Fibroblast of gingiva (primary cell): ENCODE results near the gene PIP5K1B.

Experiments
- DNase-seq: peaks from one replicate; pipeline ENCODE4 v3.0.0-alpha.2; 2011; ENCODE audit warnings: low read depth

Gene PIP5K1B

DNA sequence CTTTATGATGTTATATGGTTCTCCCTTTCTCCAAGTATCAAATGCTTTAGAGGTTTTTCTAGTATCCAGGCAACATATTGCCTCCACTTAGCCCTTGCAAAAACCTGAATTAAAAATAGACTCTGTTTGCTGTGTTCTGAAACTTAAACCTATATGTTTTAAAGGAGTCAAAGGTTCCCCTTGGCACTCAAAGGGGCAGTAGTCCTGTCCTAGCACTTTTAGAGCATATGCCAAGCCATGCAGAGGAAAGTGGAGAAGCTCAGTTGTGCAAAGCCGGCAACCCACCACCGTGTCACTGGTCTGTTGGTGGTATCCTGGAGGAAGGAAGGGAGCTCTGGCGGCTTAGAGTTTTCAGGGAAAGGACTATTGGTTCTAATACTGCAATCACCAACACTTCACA is 154.3 kb downstream of the PIP5K1B start:
- DNase-seq = no peak

- DNase-seq = no peak
These were observed 155.4 kb downstream of the PIP5K1B start for GRCh38 chr9:68860419-68860818.

- DNase-seq = no peak
These were observed 156.4 kb downstream of the PIP5K1B start for GRCh38 chr9:68861436-68861835.

DNA sequence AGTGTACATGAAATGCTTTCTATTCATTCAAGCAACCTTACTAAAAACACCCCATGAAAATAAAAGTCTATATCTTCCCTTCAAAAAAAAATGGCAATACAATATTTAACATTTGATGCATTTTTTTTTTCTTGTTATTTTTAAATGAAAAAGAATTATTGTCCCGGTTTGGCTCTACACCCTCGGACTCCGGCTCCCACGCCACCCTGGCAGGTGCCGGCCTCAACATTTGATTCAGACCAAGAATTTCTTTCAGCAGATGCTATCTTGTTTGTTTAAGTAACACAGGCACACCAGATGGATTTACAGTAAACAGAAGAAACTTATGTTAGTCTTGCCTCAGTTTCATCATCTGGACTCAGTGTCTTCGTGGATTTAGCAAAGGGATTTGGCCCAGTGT is 162.0 kb downstream of the PIP5K1B start:
- DNase-seq = no peak

DNA sequence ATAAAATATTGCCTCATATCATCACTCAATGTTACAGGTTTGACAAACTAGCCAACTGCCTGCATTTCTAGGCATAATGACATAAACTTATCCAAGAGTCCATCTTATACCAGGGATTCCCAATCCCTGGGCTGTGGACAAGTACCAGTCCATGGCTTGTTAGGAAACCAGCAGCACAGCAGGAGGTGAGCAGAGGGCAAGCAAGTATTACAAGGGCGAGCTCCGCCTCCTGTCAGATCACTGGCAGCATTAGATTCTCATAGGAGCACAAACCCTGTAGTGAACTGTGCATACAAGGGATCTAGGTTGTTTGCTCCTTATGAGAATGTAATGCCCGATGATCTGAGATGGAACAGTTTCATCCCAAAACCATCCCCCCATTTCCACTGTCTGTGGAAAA is 164.0 kb downstream of the PIP5K1B start:
- DNase-seq = no peak

- no peak for DNase-seq
These were observed 165.0 kb downstream of the PIP5K1B start for GRCh38 chr9:68870086-68870485.

DNA sequence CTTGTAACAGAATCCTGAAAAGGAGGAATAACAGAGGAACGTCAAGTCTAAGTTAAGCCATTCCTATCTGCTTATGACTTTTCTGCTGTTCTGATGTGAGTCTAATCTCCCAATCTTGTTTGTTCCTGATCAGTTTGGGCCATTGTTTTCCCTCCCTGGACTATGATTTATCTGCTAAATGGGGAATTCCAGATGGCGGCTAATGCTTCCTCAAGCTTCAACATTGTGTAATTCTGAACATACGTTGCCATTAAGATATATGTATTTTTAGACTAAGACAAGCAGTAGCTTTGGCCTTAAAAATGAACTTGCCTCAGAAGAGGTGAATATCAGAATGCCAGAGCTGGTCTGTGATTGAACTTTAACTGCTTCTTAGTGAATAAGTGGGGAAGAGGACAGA is 166.2 kb downstream of the PIP5K1B start:
- DNase-seq = no peak

- no peak for DNase-seq
These were observed 167.0 kb downstream of the PIP5K1B start for GRCh38 chr9:68872026-68872501.

DNA sequence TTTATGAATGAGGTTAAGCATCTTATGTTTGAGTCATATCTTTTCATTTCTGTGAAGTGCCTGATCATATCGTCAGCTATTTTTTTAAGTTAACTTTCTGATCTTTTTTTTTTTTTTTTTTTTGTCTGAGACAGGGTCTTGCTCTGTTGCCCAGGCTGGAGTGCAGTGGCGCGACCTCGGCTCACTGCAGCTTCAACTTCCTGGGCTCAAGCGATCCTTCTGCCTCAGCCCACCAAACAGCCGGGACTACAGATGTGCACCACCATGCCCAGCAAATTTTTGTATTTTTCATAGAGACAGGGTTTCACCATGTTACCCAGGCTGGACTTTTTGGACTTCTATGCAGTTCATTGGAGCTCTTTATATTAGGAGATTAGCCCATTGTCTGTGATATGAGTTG is 168.1 kb downstream of the PIP5K1B start:
- DNase-seq = no peak

DNA sequence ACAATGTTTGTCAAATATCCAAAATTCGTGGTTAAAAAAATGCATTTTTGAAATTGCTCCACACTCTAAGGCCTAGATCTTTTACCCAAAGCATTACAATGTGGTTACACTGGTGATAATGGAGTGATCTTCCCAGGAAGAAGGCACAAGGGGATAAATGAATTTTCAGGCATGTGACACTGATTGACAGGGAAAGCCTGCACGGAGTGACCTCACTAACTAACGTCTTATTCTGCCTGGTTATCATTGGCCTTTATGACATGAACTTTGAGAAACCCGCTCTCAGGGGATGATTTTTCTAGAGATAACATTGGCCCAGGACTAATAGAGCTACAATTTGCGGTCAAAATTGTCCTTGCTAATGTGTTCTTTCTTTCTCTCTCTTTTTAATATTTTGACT is 171.2 kb downstream of the PIP5K1B start:
- no peak for DNase-seq

DNA sequence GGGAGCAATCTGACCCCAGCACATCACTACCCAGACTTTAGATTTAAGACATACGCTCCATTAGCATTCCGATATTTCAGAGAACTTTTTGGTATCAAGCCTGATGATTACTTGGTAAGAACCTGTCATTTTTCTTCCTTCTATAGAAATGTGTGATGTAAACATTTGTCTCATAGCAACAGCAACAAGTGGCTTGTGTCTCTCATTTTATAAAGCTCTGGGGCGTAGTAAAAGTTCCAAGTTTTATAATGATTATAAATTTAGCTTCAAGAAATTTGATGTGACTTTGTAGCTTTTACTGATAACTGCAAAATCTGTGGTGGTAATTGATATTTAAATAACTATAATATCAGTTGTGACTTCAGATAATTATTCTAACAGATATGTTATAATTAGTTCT is 171.6 kb downstream of the PIP5K1B start:
- DNase-seq = no peak

DNA sequence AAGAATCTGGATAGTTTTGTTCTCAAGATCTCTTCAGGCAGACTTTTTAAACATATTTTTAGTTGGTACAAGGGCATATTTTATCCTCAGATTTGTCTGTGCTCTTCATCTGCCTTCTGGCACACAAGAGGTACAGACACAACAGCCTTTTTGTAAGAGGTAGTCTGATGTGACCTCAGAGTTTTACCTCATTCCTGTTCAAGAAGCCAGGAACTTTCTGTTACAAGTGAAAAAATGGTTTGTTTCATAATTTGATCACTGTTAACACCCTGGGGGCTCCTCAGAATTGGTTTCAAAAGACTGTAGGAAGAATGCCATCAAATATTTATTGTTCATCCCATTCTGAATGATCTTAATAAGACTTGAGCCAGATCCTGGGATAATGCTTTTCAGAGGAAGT is 172.2 kb downstream of the PIP5K1B start:
- DNase-seq = no peak

DNA sequence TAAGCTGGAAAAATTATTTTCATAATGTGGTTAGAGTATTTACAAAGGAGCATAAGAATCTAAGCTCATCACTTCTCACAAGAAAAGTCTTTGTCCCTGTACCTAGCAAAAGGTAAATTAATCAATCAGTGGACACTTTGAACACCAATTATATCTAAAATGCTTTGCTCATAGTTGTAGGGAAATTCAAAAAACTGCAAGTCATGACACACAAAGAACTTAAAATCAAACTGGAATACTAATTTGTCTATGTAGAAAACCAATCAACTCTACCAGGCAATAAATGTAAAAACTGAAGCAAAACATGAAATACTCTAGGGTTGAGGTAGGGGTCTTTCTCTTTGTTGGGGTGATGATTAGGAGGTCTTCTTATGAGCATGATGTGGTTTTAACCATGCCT is 173.4 kb downstream of the PIP5K1B start:
- no peak for DNase-seq

GRCh38 chr9:68883224-68883623 is 178.2 kb downstream of the PIP5K1B start:
- no peak for DNase-seq

DNA sequence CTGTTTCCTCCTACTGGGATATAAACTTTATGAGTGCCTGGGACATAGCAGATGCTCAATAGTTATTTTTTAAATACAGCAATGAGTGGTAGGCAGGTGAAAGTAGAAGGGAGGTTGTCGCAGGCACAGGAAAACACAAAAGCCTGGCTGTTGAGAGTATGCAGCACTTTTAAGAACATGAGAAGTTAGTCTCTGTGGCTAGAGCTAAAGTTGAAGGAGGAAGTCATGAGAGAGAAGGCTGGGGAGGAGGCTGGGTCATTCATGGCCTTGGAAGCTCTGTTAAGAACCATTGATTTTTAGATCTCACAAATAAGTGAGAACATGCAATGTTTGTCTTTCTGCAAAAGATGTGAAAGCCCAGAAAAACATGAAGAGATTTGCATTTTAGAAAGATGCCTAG is 182.2 kb downstream of the PIP5K1B start:
- DNase-seq = no peak

GRCh38 chr9:68894502-68894901 is 189.5 kb downstream of the PIP5K1B start:
- DNase-seq = no peak

GRCh38 chr9:68895741-68896478 is 190.9 kb downstream of the PIP5K1B start:
- no peak for DNase-seq

GRCh38 chr9:68896486-68896885 is 191.4 kb downstream of the PIP5K1B start:
- no peak for DNase-seq

DNA sequence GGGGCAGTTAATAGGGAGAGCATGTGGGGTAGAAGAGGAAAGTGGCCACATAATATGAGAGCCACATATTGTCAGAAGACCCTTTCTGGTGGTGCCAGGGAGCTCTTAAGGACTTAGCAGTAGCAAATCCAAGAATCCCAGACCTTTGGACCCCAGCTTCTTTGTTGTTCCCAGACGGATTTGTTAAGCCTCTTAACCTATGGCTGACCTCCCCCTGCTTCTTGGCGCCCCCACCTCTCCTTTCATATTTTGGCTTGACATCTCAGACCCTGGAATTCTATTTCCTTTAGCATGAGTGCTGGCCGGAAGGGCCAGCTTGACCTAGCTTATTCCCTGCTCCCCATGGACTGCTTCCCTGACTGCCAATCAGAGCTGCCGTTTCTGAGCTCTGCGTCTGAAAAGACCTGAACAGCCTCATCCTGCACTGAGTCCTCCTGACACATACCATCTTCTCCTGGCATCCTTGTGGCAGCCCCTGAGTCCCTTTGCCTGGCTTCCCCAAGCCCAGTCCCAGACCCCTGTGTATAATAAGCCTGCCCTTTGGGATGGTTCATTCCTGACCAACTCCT is 192.6 kb downstream of the PIP5K1B start:
- no peak for DNase-seq

DNA sequence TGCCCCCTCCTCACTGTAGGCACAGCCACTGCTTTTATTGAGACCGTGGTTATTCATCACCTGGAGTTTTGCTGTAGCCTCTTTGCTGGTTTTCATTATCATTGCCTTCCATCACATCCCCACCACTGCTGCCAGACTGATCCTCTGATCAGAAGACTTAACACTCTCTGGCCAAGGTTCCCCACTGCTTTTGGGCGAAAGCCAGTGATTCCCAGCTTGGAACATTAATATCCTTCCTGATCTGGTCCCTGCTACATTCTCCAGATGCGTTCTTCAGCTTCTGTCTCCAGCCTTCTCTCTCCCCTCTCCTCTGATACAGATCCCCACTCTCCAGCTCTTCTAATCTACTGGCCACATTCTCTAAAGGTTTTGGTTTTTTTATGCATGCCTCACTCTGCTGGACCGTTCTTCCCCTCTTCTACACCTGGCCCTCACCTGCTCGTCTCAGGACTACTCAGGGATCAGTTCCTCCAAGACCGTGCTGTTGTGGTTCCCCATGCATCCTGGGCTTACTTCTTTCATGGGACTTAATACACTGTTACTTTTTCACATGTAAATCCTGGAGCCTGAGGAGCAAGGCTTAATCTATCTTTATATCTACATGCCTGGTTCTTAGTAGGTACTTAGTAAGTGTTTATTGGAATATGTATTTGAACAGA is 193.9 kb downstream of the PIP5K1B start:
- DNase-seq = no peak

DNA sequence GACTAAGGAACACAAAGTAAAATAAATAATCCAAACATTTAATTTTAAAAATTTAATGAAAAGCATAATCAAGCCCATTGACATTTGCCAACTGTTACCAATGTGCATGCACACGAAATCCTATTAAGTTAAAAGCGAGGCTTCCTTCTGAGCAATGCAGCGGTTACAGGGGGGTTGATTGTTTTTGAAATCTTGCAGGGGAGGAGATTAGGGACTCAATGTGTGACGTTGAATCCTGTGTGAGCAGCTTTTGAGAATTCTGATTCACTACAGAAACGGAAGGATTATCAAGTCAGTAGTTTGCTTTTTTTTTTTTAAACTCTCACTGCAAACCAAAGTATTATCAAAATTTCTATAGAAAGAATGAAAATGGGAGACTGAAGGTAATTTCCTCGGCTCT is 199.4 kb downstream of the PIP5K1B start:
- DNase-seq = no peak

- no peak for DNase-seq
These were observed 200.1 kb downstream of the PIP5K1B start for GRCh38 chr9:68905129-68905528.

- DNase-seq = no peak
These were observed 202.9 kb downstream of the PIP5K1B start for GRCh38 chr9:68907910-68908309.
